ENCODE data around the gene MSANTD1.

The MSANTD1 gene

GRCh38 chr4:3248811-3249661 is at the start of gene MSANTD1:
Gene MSANTD1 (plus strand): TSS chr4:3249159. CDS start chr4:3249223, 64 bp downstream.
- DNase-seq (ENCODE audit: low spot score): peak; percentile 45

GRCh38 chr4:3199653-3200422 is 49.1 kb upstream of the MSANTD1 start:
- no peak for DNase-seq (ENCODE audit: low spot score)

DNA sequence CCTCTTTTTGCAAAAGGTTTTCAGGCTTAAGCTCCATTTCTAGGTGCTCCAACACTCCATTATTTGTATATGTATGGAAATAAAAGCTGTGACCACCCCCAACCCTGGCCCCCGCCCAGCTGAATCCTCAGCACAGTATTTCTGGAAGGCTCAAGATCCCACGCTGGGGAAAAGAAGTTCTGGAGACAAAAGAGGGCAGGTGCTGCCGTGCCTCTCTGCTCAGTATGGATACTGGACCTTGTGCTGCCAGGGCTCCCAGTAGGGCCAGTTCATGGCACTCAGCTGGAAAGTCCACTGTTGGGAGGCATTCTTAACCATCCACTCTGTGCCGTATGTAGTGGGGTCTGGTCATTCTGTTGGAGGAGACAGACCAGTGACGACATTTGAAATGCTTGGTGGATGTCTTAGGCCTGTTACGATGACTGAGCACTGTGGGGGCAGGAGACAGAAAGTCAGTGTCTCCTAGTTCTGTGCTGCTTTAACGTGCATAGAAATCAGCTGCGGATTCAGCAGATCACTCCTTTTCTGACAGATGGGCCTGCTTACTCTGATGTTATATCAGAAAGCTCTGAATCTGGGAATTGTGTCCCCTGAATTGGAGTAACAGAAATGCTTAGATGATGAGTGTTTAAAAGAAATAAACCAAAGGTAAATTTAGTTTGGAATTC is 48.4 kb upstream of the MSANTD1 start:
- no peak for DNase-seq (ENCODE audit: low spot score)

GRCh38 chr4:3201718-3202702 is 46.9 kb upstream of the MSANTD1 start:
- peak; percentile 22 for DNase-seq (ENCODE audit: low spot score)

- no peak for DNase-seq (ENCODE audit: low spot score)
Measured at GRCh38 chr4:3202836-3203820, 45.8 kb upstream of the MSANTD1 start.

DNA sequence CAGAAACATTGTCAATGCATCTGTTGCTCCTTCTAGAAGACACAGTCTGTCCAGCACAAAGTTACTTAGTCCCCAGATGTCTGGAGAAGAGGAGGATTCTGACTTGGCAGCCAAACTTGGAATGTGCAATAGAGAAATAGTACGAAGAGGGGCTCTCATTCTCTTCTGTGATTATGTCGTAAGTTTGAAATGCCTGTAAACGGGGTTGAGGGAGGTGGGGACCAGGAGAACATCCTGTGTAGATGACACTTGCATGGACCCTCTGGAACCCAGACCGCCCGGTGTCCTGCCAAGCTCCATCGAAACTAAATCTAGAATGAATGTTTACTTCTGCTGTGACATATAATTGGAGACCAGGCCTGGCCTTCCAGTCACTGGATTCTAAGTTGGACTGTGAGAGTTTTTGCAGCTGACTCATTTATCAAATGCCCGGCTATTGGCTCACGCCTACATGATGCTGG is 45.0 kb upstream of the MSANTD1 start:
- no peak for DNase-seq (ENCODE audit: low spot score)

DNA sequence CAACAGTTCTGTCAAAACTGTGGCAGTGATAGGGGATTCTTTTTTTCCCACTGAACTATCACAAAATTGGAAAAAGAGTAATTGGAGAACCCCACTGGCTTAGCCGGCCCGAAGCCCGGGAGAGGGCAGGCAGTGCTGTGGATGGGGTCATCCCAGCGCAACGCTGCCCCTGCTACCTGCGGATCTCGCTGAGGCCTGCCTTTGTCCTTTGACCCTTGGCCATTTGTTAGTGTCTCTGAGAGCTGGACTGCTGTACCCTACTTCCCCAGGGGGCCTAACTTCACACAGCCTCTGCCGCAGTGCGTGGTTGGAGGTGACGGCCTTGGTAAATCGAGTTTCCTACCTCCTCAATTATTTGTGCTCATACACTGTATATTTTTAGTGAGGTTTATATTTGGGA is 43.0 kb upstream of the MSANTD1 start:
- no peak for DNase-seq (ENCODE audit: low spot score)

GRCh38 chr4:3206439-3207100 is 42.4 kb upstream of the MSANTD1 start:
- no peak for DNase-seq (ENCODE audit: low spot score)

- DNase-seq (ENCODE audit: low spot score): no peak
Measured at GRCh38 chr4:3207531-3208037, 41.4 kb upstream of the MSANTD1 start.

GRCh38 chr4:3208826-3209225 is 40.1 kb upstream of the MSANTD1 start:
- DNase-seq (ENCODE audit: low spot score): no peak

DNA sequence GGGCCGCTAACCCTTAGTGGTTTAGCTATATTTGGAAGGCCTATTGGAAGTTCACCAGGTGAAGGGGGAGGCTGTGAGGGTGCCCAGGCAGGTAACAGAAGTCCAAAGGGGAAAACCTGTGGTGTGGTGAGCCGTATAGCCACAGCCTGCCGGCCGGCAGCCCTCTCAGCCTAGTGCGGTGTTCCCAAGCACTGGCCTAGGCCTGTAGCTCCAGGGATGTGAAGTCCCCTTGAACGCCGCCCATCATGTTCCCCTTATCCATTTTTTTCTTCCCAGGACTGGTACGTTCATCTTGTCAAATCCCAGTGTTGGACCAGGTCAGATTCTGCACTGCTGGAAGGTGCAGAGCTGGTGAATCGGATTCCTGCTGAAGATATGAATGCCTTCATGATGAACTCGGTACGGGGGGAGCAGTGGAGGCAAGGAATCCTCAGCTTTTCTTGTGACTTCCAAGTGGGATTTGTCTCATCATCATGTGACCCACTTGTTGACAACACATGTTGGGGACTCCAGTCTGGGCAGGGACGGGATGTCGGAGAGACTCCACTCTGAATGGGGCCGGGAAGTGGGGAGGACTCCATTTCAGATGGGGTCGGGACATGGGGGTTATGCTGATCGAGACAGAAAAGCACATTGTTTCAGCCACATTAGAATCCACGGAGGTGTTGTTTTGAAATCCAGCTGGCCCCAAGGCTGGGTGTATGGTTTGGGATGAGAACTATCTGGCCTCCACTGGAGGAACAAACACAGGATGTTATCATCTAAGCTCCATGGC is 39.2 kb upstream of the MSANTD1 start:
- DNase-seq (ENCODE audit: low spot score): no peak

GRCh38 chr4:3210467-3210866 is 38.5 kb upstream of the MSANTD1 start:
- no peak for DNase-seq (ENCODE audit: low spot score)

GRCh38 chr4:3211866-3212265 is 37.1 kb upstream of the MSANTD1 start:
- DNase-seq (ENCODE audit: low spot score): no peak

GRCh38 chr4:3212391-3213105 is 36.4 kb upstream of the MSANTD1 start:
- DNase-seq (ENCODE audit: low spot score): no peak

DNA sequence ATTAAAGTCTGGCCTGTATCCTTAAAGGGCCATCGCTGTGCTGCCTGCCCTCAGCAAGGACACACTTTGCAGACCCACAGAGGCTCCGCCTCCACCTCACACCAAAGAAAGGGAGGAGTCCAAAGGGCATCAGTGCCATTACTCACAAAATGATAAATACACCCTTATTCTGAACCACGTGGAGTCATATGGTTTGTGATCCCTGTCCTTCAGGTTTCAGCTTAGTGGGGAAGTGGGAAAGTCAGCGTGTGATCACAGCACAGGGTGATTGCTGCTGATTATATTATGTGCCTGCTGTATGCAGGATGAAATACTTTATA is 35.9 kb upstream of the MSANTD1 start:
- no peak for DNase-seq (ENCODE audit: low spot score)

GRCh38 chr4:3213661-3214250 is 35.2 kb upstream of the MSANTD1 start:
- no peak for DNase-seq (ENCODE audit: low spot score)

DNA sequence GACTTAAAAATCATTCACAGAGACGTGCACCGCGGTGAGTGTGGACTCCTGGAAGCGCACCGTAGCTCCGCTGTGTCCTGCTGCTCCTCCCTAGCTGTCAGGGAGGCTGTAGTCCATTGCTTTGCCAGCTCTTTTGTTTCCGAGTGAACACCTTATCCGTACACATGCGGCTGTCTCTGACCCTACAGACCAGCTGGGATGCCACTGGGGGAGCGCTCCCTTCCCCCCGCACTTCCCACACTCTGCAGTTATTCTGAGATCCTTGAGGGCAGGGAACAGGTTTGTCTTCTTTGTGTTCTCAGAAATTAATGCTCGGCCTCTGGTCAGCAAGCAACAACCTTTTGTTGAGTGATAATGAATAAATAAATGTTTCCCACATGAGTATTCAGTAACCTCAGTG is 33.7 kb upstream of the MSANTD1 start:
- DNase-seq (ENCODE audit: low spot score): no peak

DNA sequence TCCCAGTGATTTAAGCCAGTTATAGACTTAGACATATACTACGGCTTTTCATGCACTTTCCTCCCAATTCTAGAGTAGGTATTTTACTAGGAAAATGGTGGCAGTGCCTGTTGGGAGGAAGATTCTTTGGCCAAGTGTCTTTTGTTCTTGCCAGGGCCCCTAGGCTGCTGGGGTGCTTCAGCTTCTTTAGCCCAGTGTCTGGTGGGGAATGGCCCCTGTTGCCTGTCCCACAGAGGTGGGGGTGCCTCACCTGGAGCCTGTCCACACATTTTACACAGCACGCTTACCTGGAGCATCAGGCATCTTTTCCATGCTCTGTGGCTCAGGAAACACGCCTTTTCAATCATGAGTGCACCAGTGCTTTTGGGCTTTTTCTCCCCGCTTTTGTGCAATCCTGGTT is 33.2 kb upstream of the MSANTD1 start:
- DNase-seq (ENCODE audit: low spot score): no peak

Data from NAMALWA (cell line).